Naive thymus-derived CD8-positive, alpha-beta T cell (primary cell): ENCODE measurements around the gene ARFIP2. TPM values are rescaled to one million over a fixed set of nuclear protein-coding genes. Genes with fewer than 3 reads are reported as not detected.
A peak's percentile ranks its signal among the peaks of the same experiment; 100 is the strongest.
"Not testable (repeated sequence)": the region's sequence is repeated elsewhere in the genome, so short reads cannot be mapped to it uniquely, and the experiment has no call there.

Experiments used
- ATAC-seq, 2 donors: fragments of 150-1000 bp; cut with Tn5 transposase in 1 of 2; sonication (Bioruptor Pico), chemical (Tn5 transposase) in 1 of 2; 1 replicate in 1 of 2; 2 replicates in 1 of 2; pipeline ENCODE4 v1.10.0; 2021; ENCODE audit warnings: mild to moderate bottlenecking in 2 of 2, moderate library complexity in 2 of 2
- POLR2A ChIA-PET: fragments of 350-600 bp; sonication (Branson Sonifier 250); formaldehyde crosslinking; loops from one replicate; lab custom pipeline; 2021; ENCODE audit warnings: antibody characterized with exemption; lab: Charles Lee
- DNase-seq, 10 donors: peaks; one replicate each; pipeline versions ENCODE4 v3.0.0 to v3.0.0-alpha.2; 2020 to 2022
- H3K27ac Mint-ChIP-seq, 10 donors: one replicate each; pipeline ENCODE4 v1.8.0; 2020 to 2022; ENCODE audit warnings: mild to moderate bottlenecking in 10 of 10, mixed read lengths in 10 of 10, moderate library complexity in 4 of 10, inconsistent platforms in 1 of 10
- H3K27me3 Mint-ChIP-seq, 5 donors: one replicate each; pipeline ENCODE4 v1.8.0; 2021 to 2022; ENCODE audit warnings: mixed read lengths in 5 of 5
- H3K36me3 Mint-ChIP-seq, 3 donors: one replicate each; pipeline ENCODE4 v1.8.0; 2020 to 2022; ENCODE audit warnings: mixed read lengths in 3 of 3, mild to moderate bottlenecking in 2 of 3, inconsistent platforms in 1 of 3
- H3K4me1 Mint-ChIP-seq, 4 donors: one replicate each; pipeline ENCODE4 v1.8.0; 2021 to 2022; ENCODE audit warnings: mixed read lengths in 4 of 4
- H3K4me3 Mint-ChIP-seq, 10 donors: one replicate each; pipeline ENCODE4 v1.8.0; 2020 to 2022; ENCODE audit warnings: mild to moderate bottlenecking in 10 of 10, mixed read lengths in 10 of 10, moderate library complexity in 6 of 10, inconsistent platforms in 1 of 10
- H3K9me3 Mint-ChIP-seq, 9 donors: one replicate each; pipeline ENCODE4 v1.8.0; 2020 to 2022; ENCODE audit warnings: mixed read lengths in 9 of 9, mild to moderate bottlenecking in 3 of 9, inconsistent platforms in 1 of 9, moderate library complexity in 1 of 9
- polyA plus RNA-seq, 3 donors: library from polyadenylated mRNA; unstranded; fragments of 300-500 nt; fragmentation: Illumina TruSeq; gene quantifications; one replicate each; pipeline ENCODE4 v1.2.3, GENCODE V29; 2021
- total RNA-seq, 8 experiments: library from RNA in 2 of 8; stranded (reverse) in 2 of 8; gene quantifications; one replicate each; pipeline ENCODE4 v1.2.3 and lab custom pipeline; 2021 to 2026

Gene ARFIP2
- total RNA-seq (10 to 100 TPM; 54.6 to 56.1 TPM), polyA plus RNA-seq (10 to 100 TPM; 31.1 to 43.8 (median 38.3) TPM), total RNA-seq (lab: John Stamatoyannopoulos, UW) (59.4 to 85.6 (median 66.0) reads per million in 6 experiments)

- ATAC-seq (peak; percentile 95 to 96), DNase-seq (peak; percentile 87 to 98 (median 96))
- H3K4me1 Mint-ChIP-seq = peaks cover 26 to 46% (median 43%) of the 10 kb centered on the region in 4 donors
- POLR2A ChIA-PET = interaction anchor here (0.6 to 2.1 kb wide), 25 partner anchors 8 to 266 kb away, joined by 3 to 22 read pairs (median 5); partner anchors contain the start of genes APBB1, ILK, MRPL17 and RRP8
- H3K27me3 Mint-ChIP-seq = no peaks in the 10 kb centered on the region
- peak within 1 kb of the TSS; percentile 93 to 99 (median 96) for H3K4me3 Mint-ChIP-seq
- H3K36me3 Mint-ChIP-seq = peaks cover 0 to 19% (median 0%) of the 10 kb centered on the region in 3 donors
- H3K9me3 Mint-ChIP-seq = no peaks in the 10 kb centered on the region
- peak within 1 kb of the TSS; percentile 96 to 99 (median 99) for H3K27ac Mint-ChIP-seq
Observed at GRCh38 chr11:6481012-6481923, at the start of gene ARFIP2, which contains the start of gene TIMM10B. Gene ARFIP2, minus strand, starts transcription at chr11:6481331. Its CDS starts 910 bp downstream, at chr11:6480421. Gene TIMM10B, plus strand, starts transcription at chr11:6481501. Its CDS starts 16 bp downstream, at chr11:6481517.

- peak overlapping the region in 1 of 10 donors; percentile 35 for H3K27ac Mint-ChIP-seq
Observed at GRCh38 chr11:6530848-6531247, 49.7 kb upstream of the ARFIP2 start.

GRCh38 chr11:6529266-6529665 lies 48.1 kb upstream of the ARFIP2 start:
- DNase-seq (no peak), ATAC-seq (no peak)
- Mint-ChIP-seq H3K36me3 (peaks cover 2 to 19% (median 5%) of the 10 kb centered on the region in 3 donors), H3K9me3 (no peaks in the 10 kb centered on the region), H3K27me3 (no peaks in the 10 kb centered on the region), H3K4me3 (no peak overlapping the region), H3K27ac (peak overlapping the region in 2 of 10 donors; percentile 13 to 65), H3K4me1 (peaks cover 11 to 24% (median 19%) of the 10 kb centered on the region in 4 donors)
- POLR2A ChIA-PET = interaction anchor here (0.7 kb wide), 1 partner anchor 154 kb away, joined by 3 read pairs; the partner anchor contains the start of gene MRPL17

More at GRCh38 chr11:6530848-6531247, 49.7 kb upstream of the ARFIP2 start:
- no peak overlapping the region for H3K4me3 Mint-ChIP-seq
- H3K9me3 Mint-ChIP-seq = no peaks in the 10 kb centered on the region
- POLR2A ChIA-PET = interaction anchor here (1.2 to 1.3 kb wide), 4 partner anchors 73 to 226 kb away, joined by 3 to 9 read pairs (median 7); partner anchors contain the start of genes ILK, MRPL17 and TAF10
- peaks cover 10 to 13% (median 12%) of the 10 kb centered on the region in 4 donors for H3K4me1 Mint-ChIP-seq
- peaks cover 0 to 22% (median 4%) of the 10 kb centered on the region in 3 donors for H3K36me3 Mint-ChIP-seq
- ATAC-seq = no peak
- no peak for DNase-seq
- H3K27me3 Mint-ChIP-seq = no peaks in the 10 kb centered on the region

GRCh38 chr11:6526411-6527135 lies 45.4 kb upstream of the ARFIP2 start:
- Mint-ChIP-seq H3K27ac (peak overlapping the region; percentile 60 to 96 (median 88)), H3K4me1 (peaks cover 12 to 25% (median 19%) of the 10 kb centered on the region in 4 donors), H3K9me3 (no peaks in the 10 kb centered on the region), H3K4me3 (peak overlapping the region; percentile 48 to 86 (median 69)), H3K36me3 (peaks cover 5 to 21% (median 10%) of the 10 kb centered on the region in 3 donors), H3K27me3 (no peaks in the 10 kb centered on the region)
- ATAC-seq (peak in 1 of 2 donors; percentile 38), DNase-seq (peak in 2 of 10 donors; percentile 9 to 14)
- POLR2A ChIA-PET = no interaction called here

- ATAC-seq (no peak), DNase-seq (no peak)
- Mint-ChIP-seq H3K9me3 (no peaks in the 10 kb centered on the region), H3K27me3 (no peaks in the 10 kb centered on the region), H3K36me3 (peaks cover 13 to 47% (median 27%) of the 10 kb centered on the region in 3 donors), H3K4me3 (no peak overlapping the region), H3K27ac (peak overlapping the region in 1 of 10 donors; percentile 74), H3K4me1 (peaks cover 12 to 25% (median 19%) of the 10 kb centered on the region in 4 donors)
- POLR2A ChIA-PET = no interaction called here
Observed at GRCh38 chr11:6523253-6523652, 42.1 kb upstream of the ARFIP2 start.

- DNase-seq, H3K27ac Mint-ChIP-seq, H3K4me3 Mint-ChIP-seq, POLR2A ChIA-PET, ATAC-seq, H3K9me3 Mint-ChIP-seq, H3K27me3 Mint-ChIP-seq: not testable (repeated sequence)
- peaks cover 11 to 23% (median 19%) of the 10 kb centered on the region in 4 donors for H3K4me1 Mint-ChIP-seq
- H3K36me3 Mint-ChIP-seq = peaks cover 15 to 54% (median 27%) of the 10 kb centered on the region in 3 donors
Observed at GRCh38 chr11:6521946-6522345, 40.8 kb upstream of the ARFIP2 start.

GRCh38 chr11:6520265-6520664 lies 39.1 kb upstream of the ARFIP2 start:
- no peak overlapping the region for H3K27ac Mint-ChIP-seq
- ATAC-seq (no peak), DNase-seq (no peak)
- POLR2A ChIA-PET = no interaction called here
- peaks cover 18 to 70% (median 36%) of the 10 kb centered on the region in 3 donors for H3K36me3 Mint-ChIP-seq
- no peak overlapping the region for H3K4me3 Mint-ChIP-seq
- no peaks in the 10 kb centered on the region for H3K9me3 Mint-ChIP-seq
- H3K27me3 Mint-ChIP-seq = no peaks in the 10 kb centered on the region
- peaks cover 4 to 10% (median 6%) of the 10 kb centered on the region in 4 donors for H3K4me1 Mint-ChIP-seq

- Mint-ChIP-seq H3K4me1 (no peaks in the 10 kb centered on the region), H3K27me3 (no peaks in the 10 kb centered on the region), H3K9me3 (peaks cover 0 to 8% (median 0%) of the 10 kb centered on the region in 9 donors), H3K27ac (peak overlapping the region in 1 of 10 donors; percentile 35), H3K4me3 (no peak overlapping the region), H3K36me3 (peaks cover 21 to 87% (median 52%) of the 10 kb centered on the region in 3 donors)
- POLR2A ChIA-PET = no interaction called here
- DNase-seq (no peak), ATAC-seq (no peak)
Observed at GRCh38 chr11:6516865-6517264, 35.7 kb upstream of the ARFIP2 start.

GRCh38 chr11:6505577-6506240 lies 24.6 kb upstream of the ARFIP2 start:
- H3K27ac Mint-ChIP-seq = no peak overlapping the region

GRCh38 chr11:6504166-6504565 lies 23.0 kb upstream of the ARFIP2 start:
- Mint-ChIP-seq H3K9me3 (no peaks in the 10 kb centered on the region), H3K36me3 (peaks cover 0 to 58% (median 11%) of the 10 kb centered on the region in 3 donors), H3K27me3 (no peaks in the 10 kb centered on the region), H3K27ac (peak overlapping the region in 2 of 10 donors; percentile 26 to 49), H3K4me3 (no peak overlapping the region), H3K4me1 (peaks cover 0 to 14% (median 11%) of the 10 kb centered on the region in 4 donors)
- ATAC-seq = no peak
- POLR2A ChIA-PET = interaction anchor here (1.2 to 1.4 kb wide), 2 partner anchors 22 to 125 kb away, joined by 3 to 4 read pairs; partner anchors contain the start of gene TIMM10B
- no peak for DNase-seq

More at GRCh38 chr11:6505577-6506240, 24.6 kb upstream of the ARFIP2 start:
- Mint-ChIP-seq H3K4me3 (no peak overlapping the region), H3K4me1 (peaks cover 0 to 13% (median 11%) of the 10 kb centered on the region in 4 donors), H3K36me3 (peaks cover 0 to 58% (median 11%) of the 10 kb centered on the region in 3 donors), H3K9me3 (no peaks in the 10 kb centered on the region), H3K27me3 (no peaks in the 10 kb centered on the region)
- ATAC-seq = peak; percentile 61 to 62
- DNase-seq = peak in 4 of 10 donors; percentile 9 to 38 (median 33)
- POLR2A ChIA-PET = interaction anchor here (1.2 to 1.4 kb wide), 2 partner anchors 24 to 126 kb away, joined by 3 to 4 read pairs; partner anchors contain the start of gene TIMM10B

GRCh38 chr11:6502382-6502781 lies 21.3 kb upstream of the ARFIP2 start:
- no peak for DNase-seq
- Mint-ChIP-seq H3K4me3 (no peak overlapping the region), H3K27ac (peak overlapping the region in 2 of 10 donors; percentile 18 to 67), H3K9me3 (no peaks in the 10 kb centered on the region), H3K4me1 (peaks cover 0 to 14% (median 14%) of the 10 kb centered on the region in 4 donors), H3K36me3 (peaks cover 0 to 62% (median 11%) of the 10 kb centered on the region in 3 donors), H3K27me3 (no peaks in the 10 kb centered on the region)
- ATAC-seq = no peak
- POLR2A ChIA-PET = no interaction called here
